Vagina (tissue), 2 donors: ENCODE measurements around the gene ZNF488.

Experiments used
- POLR2A ChIP-seq, 2 donors: fragments of 450-650 bp; IDR thresholded peaks; one replicate each; pipeline ENCODE4 v1.6.1; 2017; ENCODE audit warnings: antibody characterized with exemption in 2 of 2, mild to moderate bottlenecking in 2 of 2, moderate library complexity in 2 of 2
- TF ChIP-seq, protein P1 (sequence below), 3 experiments: fragments of 450-650 bp in 2 of 3; fragments of 200-600 bp in 1 of 3; sonication (generic) in 1 of 3; IDR thresholded peaks; one replicate each; pipeline ENCODE4 v1.5.1; 2017 to 2019; ENCODE audit warnings: antibody characterized with exemption in 3 of 3, mild to moderate bottlenecking in 2 of 3, moderate library complexity in 2 of 3

- TF ChIP-seq, protein P1, sequence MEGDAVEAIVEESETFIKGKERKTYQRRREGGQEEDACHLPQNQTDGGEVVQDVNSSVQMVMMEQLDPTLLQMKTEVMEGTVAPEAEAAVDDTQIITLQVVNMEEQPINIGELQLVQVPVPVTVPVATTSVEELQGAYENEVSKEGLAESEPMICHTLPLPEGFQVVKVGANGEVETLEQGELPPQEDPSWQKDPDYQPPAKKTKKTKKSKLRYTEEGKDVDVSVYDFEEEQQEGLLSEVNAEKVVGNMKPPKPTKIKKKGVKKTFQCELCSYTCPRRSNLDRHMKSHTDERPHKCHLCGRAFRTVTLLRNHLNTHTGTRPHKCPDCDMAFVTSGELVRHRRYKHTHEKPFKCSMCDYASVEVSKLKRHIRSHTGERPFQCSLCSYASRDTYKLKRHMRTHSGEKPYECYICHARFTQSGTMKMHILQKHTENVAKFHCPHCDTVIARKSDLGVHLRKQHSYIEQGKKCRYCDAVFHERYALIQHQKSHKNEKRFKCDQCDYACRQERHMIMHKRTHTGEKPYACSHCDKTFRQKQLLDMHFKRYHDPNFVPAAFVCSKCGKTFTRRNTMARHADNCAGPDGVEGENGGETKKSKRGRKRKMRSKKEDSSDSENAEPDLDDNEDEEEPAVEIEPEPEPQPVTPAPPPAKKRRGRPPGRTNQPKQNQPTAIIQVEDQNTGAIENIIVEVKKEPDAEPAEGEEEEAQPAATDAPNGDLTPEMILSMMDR (IDR thresholded peaks at IDR 0.05): no peak
- no peak for TF ChIP-seq POLR2A (IDR thresholded peaks at IDR 0.05)
Observed at GRCh38 chr10:47330366-47330765, 53.7 kb downstream of the ZNF488 start.
